Mesendoderm (in vitro differentiated cells): ENCODE results near the gene APOBEC3B.

Source experiments
- DNase-seq: peaks from one replicate; pipeline ENCODE4 v3.0.0; 2013
- H2AK5ac ChIP-seq: 2 replicates; pipeline ENCODE4 v1.6.1; 2013; ENCODE audit warnings: low read length, inconsistent platforms
- H2BK120ac ChIP-seq: 2 replicates; pipeline ENCODE4 v1.6.1; 2013; ENCODE audit warnings: low read depth, mild to moderate bottlenecking, low read length, moderate library complexity, mixed read lengths
- H2BK15ac ChIP-seq: replicated peaks from 2 replicates; pipeline ENCODE4 v1.6.1; 2013; ENCODE audit warnings: low read depth, mild to moderate bottlenecking, moderate library complexity
- H2BK5ac ChIP-seq: 2 replicates; pipeline ENCODE4 v1.6.1; 2013; ENCODE audit warnings: low read length, inconsistent platforms
- H3K18ac ChIP-seq: 2 replicates; pipeline ENCODE4 v1.6.1; 2013; ENCODE audit warnings: mild to moderate bottlenecking, low read length, mixed read lengths
- H3K23ac ChIP-seq: one replicate; pipeline ENCODE4 v1.6.1; 2013; ENCODE audit warnings: low read length
- H3K27ac ChIP-seq: 2 replicates; pipeline ENCODE4 v1.5.1; 2013; ENCODE audit warnings: low read depth, mild to moderate bottlenecking, inconsistent platforms, low read length, moderate library complexity
- H3K27me3 ChIP-seq: 2 replicates; pipeline ENCODE4 v1.6.1; 2013; ENCODE audit warnings: low read length, control low read depth, mild to moderate bottlenecking, inconsistent platforms; ENCODE audit not compliant: insufficient read depth, poor library complexity
- H3K36me3 ChIP-seq: 2 replicates; pipeline ENCODE4 v1.6.1; 2013; ENCODE audit warnings: low read length, inconsistent platforms; ENCODE audit not compliant: control insufficient read depth, insufficient read depth
- H3K4ac ChIP-seq: one replicate; pipeline ENCODE4 v1.6.1; 2013; ENCODE audit warnings: low read depth, mild to moderate bottlenecking, low read length, moderate library complexity
- H3K4me1 ChIP-seq: 2 replicates; pipeline ENCODE4 v1.6.1; 2013; ENCODE audit warnings: low read depth, low read length, inconsistent platforms; ENCODE audit not compliant: control insufficient read depth
- H3K4me2 ChIP-seq: 2 replicates; pipeline ENCODE4 v1.6.1; 2013; ENCODE audit warnings: low read length
- H3K4me3 ChIP-seq: 2 replicates; pipeline ENCODE4 v1.5.1; 2013; ENCODE audit warnings: mild to moderate bottlenecking, low read length
- H3K56ac ChIP-seq: one replicate; pipeline ENCODE4 v1.6.1; 2013; ENCODE audit warnings: low read length
- H3K79me1 ChIP-seq: 2 replicates; pipeline ENCODE4 v1.6.1; 2013; ENCODE audit warnings: low read length, inconsistent platforms
- H3K79me2 ChIP-seq: 2 replicates; pipeline ENCODE4 v1.6.1; 2013; ENCODE audit warnings: mild to moderate bottlenecking, low read length; ENCODE audit not compliant: control insufficient read depth, insufficient read depth
- H3K9ac ChIP-seq: 2 replicates; pipeline ENCODE4 v1.6.1; 2013; ENCODE audit warnings: low read length, inconsistent platforms
- H4K5ac ChIP-seq: one replicate; pipeline ENCODE4 v1.6.1; 2013; ENCODE audit warnings: low read length
- H4K8ac ChIP-seq: one replicate; pipeline ENCODE4 v1.6.1; 2013; ENCODE audit warnings: low read depth, mild to moderate bottlenecking, control low read depth, low read length, moderate library complexity
- WGBS: extraction: QIAGEN DNeasy Blood & Tissue Kit; methylation state at CpG from one replicate; pipeline ENCODE4 v1.1.7; 2013; ENCODE audit warnings: low lambda C conversion rate, missing lambda C conversion rate; ENCODE audit not compliant: insufficient coverage; ENCODE audit errors: extremely low coverage; 5-methylcytosine and 5-hydroxymethylcytosine counted together

The APOBEC3B gene

GRCh38 chr22:38937541-38937940 is 44.6 kb upstream of the APOBEC3B start:
- Histone ChIP-seq H3K4me1 (no peaks in the 10 kb centered on the region), H3K36me3 (no peaks in the 10 kb centered on the region), H2BK15ac (no peak overlapping the region), H3K79me1 (no peaks in the 10 kb centered on the region), H2BK120ac (no peak overlapping the region), H3K4me2 (no peak overlapping the region), H3K4ac (no peak overlapping the region), H2AK5ac (no peak overlapping the region), H3K9ac (no peak overlapping the region), H2BK5ac (no peak overlapping the region), H3K27ac (no peak overlapping the region), H3K23ac (no peak overlapping the region), H3K4me3 (no peak overlapping the region), H3K56ac (no peak overlapping the region), H4K8ac (no peak overlapping the region), H4K5ac (no peak overlapping the region), H3K27me3 (no peaks in the 10 kb centered on the region), H3K79me2 (no peaks in the 10 kb centered on the region), H3K18ac (no peak overlapping the region)
- WGBS = no CpG with 5 or more reads among the region's 12 CpGs
- no peak for DNase-seq

DNA sequence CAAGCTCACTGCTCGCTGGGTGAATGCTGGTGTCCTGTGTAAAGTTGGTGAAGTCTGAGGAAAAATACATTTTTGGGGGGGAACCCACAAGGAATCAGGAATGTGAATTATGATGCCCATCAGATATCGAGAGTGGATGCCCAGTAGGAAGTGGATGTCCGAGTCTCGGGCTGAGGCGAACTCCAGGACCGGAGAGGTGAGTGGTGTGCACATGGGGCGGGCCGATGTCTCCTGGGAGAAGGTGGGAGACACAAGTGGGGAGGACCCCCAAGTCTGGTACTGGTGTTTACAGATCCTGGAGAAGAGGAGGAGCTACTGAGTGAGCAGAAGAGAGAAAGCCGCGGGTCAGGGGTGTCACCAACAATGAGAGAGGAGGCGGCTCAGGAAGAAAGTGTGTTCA is 43.9 kb upstream of the APOBEC3B start:
- Histone ChIP-seq H3K27ac (no peak overlapping the region), H3K56ac (no peak overlapping the region), H3K36me3 (no peaks in the 10 kb centered on the region), H2BK120ac (no peak overlapping the region), H3K27me3 (no peaks in the 10 kb centered on the region), H3K79me1 (no peaks in the 10 kb centered on the region), H3K4me1 (no peaks in the 10 kb centered on the region), H2BK5ac (no peak overlapping the region), H3K79me2 (no peaks in the 10 kb centered on the region), H4K5ac (no peak overlapping the region), H2AK5ac (no peak overlapping the region), H3K18ac (no peak overlapping the region), H4K8ac (no peak overlapping the region), H3K4me2 (no peak overlapping the region), H3K9ac (no peak overlapping the region), H2BK15ac (no peak overlapping the region), H3K4me3 (no peak overlapping the region), H3K4ac (no peak overlapping the region), H3K23ac (no peak overlapping the region)
- no CpG with 5 or more reads among the region's 11 CpGs for WGBS
- DNase-seq = no peak

DNA sequence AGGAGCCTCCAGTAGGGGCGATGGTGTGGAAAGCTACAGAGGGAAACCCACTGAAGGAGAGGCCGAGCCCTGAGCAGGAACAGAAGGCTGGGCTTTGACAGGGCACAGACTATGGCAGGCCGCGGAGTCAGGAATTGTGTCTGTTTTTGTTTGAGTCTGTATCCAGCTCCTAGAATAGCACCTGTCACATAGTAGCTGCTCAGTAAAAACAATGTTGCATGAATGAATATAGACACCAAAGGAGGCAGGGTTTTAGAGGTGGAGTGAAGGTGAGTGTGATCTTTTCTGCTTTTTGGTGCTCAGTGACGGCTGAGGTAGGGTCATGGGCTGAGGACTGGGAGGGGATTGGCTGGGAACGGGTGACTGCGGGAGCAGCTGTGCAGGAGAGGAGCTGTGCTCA is 43.2 kb upstream of the APOBEC3B start:
- Histone ChIP-seq H3K9ac (no peak overlapping the region), H3K4me2 (no peak overlapping the region), H3K18ac (no peak overlapping the region), H3K79me1 (no peaks in the 10 kb centered on the region), H3K4ac (no peak overlapping the region), H3K36me3 (no peaks in the 10 kb centered on the region), H3K23ac (no peak overlapping the region), H3K4me3 (no peak overlapping the region), H4K5ac (no peak overlapping the region), H3K56ac (no peak overlapping the region), H4K8ac (no peak overlapping the region), H3K27ac (no peak overlapping the region), H2BK120ac (no peak overlapping the region), H2AK5ac (no peak overlapping the region), H2BK15ac (no peak overlapping the region), H3K4me1 (no peaks in the 10 kb centered on the region), H2BK5ac (no peak overlapping the region), H3K79me2 (no peaks in the 10 kb centered on the region), H3K27me3 (no peaks in the 10 kb centered on the region)
- no peak for DNase-seq
- no CpG with 5 or more reads among the region's 7 CpGs for WGBS

DNA sequence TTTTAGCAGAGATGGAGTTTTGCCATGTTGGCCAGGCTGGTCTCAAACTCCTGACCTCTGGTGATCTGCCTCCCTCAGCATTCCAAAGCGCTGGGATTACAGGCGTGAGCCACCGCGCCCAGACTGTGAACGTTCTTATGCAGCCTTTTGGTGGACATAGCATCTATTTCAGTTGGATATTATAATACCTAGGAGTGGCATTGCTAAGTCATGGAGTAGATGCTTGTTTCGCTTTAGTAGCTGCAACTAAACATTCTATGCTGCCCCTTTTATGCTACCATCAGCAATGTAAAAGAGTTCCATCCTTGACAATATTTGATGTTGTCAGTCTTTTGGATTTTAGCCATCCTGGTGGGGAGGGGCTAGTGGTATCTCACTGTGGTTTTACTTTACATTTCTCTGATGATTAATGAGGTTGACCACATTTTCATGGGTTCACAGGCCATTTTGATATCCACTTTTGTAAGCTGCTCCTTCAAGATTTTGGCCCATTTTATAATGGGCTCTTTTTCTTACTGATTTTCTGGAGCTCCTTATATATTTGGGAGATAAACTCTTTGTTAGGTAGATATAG is 41.2 kb upstream of the APOBEC3B start:
- Histone ChIP-seq H3K4me1 (no peaks in the 10 kb centered on the region), H3K18ac (no peak overlapping the region), H3K4me2 (no peak overlapping the region), H3K23ac (no peak overlapping the region), H2BK120ac (no peak overlapping the region), H3K4me3 (no peak overlapping the region), H2AK5ac (no peak overlapping the region), H3K56ac (no peak overlapping the region), H3K4ac (no peak overlapping the region), H4K8ac (no peak overlapping the region), H3K79me2 (no peaks in the 10 kb centered on the region), H3K27ac (no peak overlapping the region), H3K9ac (no peak overlapping the region), H4K5ac (no peak overlapping the region), H3K79me1 (no peaks in the 10 kb centered on the region), H3K27me3 (no peaks in the 10 kb centered on the region), H3K36me3 (no peaks in the 10 kb centered on the region), H2BK15ac (no peak overlapping the region), H2BK5ac (no peak overlapping the region)
- no CpG with 5 or more reads among the region's 6 CpGs for WGBS
- no peak for DNase-seq

GRCh38 chr22:38941488-38941987 is 40.6 kb upstream of the APOBEC3B start:
- H4K5ac ChIP-seq = no peak overlapping the region
- no peak overlapping the region for H3K18ac ChIP-seq
- no peak overlapping the region for H3K4me2 ChIP-seq
- H3K9ac ChIP-seq = no peak overlapping the region
- DNase-seq = no peak
- no peak overlapping the region for H2BK15ac ChIP-seq
- no peak overlapping the region for H3K27ac ChIP-seq
- H3K4me3 ChIP-seq = no peak overlapping the region
- no peaks in the 10 kb centered on the region for H3K79me2 ChIP-seq
- H3K23ac ChIP-seq = no peak overlapping the region
- H3K27me3 ChIP-seq = no peaks in the 10 kb centered on the region
- H2BK5ac ChIP-seq = no peak overlapping the region
- no peak overlapping the region for H2AK5ac ChIP-seq
- no CpG with 5 or more reads among the region's 13 CpGs for WGBS
- H3K4ac ChIP-seq = no peak overlapping the region
- no peak overlapping the region for H3K56ac ChIP-seq
- no peaks in the 10 kb centered on the region for H3K4me1 ChIP-seq
- H3K36me3 ChIP-seq = no peaks in the 10 kb centered on the region
- H2BK120ac ChIP-seq = no peak overlapping the region
- H3K79me1 ChIP-seq = no peaks in the 10 kb centered on the region
- H4K8ac ChIP-seq = no peak overlapping the region

DNA sequence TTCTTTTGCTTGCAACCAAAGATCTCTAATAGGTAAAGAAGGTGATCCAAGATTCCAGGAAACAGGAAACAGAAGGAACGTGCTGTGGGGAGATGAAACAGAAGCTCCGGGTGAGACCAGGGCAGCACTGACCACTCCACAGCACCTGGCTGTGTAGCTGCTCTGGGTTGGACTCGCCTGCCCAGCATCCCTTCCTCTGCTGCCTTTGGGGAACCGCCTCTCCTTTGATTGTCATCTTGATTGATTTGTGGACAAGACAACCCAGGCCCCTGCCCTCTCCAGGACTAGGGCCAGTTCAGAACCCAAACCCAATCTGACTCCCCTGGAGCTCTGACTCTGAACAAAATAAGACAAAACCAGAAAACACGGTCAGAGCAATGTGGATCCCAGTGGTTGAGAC is 39.4 kb upstream of the APOBEC3B start:
- Histone ChIP-seq H3K18ac (no peak overlapping the region), H2BK15ac (no peak overlapping the region), H3K23ac (no peak overlapping the region), H3K4me2 (no peak overlapping the region), H3K4me1 (no peaks in the 10 kb centered on the region), H3K9ac (no peak overlapping the region), H2AK5ac (no peak overlapping the region), H4K8ac (no peak overlapping the region), H4K5ac (no peak overlapping the region), H3K4me3 (no peak overlapping the region), H3K36me3 (no peaks in the 10 kb centered on the region), H3K27ac (no peak overlapping the region), H3K27me3 (no peaks in the 10 kb centered on the region), H3K79me1 (no peaks in the 10 kb centered on the region), H3K56ac (no peak overlapping the region), H2BK5ac (no peak overlapping the region), H2BK120ac (no peak overlapping the region), H3K4ac (no peak overlapping the region), H3K79me2 (no peaks in the 10 kb centered on the region)
- DNase-seq = no peak
- no CpG with 5 or more reads among the region's 5 CpGs for WGBS
